Measurements from ENCODE around the gene TULP1. TPM values are rescaled to one million over a fixed set of nuclear protein-coding genes. Genes with fewer than 3 reads are reported as not detected.
A peak's percentile ranks its signal among the peaks of the same experiment; 100 is the strongest.

TULP1 gene
- polyA plus RNA-seq, 1 donor: 1.2 TPM

- H3K36me3 ChIP-seq (ENCODE audit: control insufficient read depth, insufficient read depth, low read length): no peaks in the 10 kb centered on the region
- no CpG with 5 or more reads among the region's 32 CpGs for WGBS (ENCODE audit: insufficient coverage, low lambda C conversion rate)
- no peaks in the 10 kb centered on the region for H3K9me3 ChIP-seq (ENCODE audit: control insufficient read depth, low read depth, low read length)
- H3K27me3 ChIP-seq (ENCODE audit: control insufficient read depth, insufficient read depth, low read length): peaks cover 44% of the 10 kb centered on the region
- DNase-seq: no peak
- H3K27ac ChIP-seq (ENCODE audit: low read length): no peak overlapping the region
- H3K4me1 ChIP-seq (ENCODE audit: control insufficient read depth, insufficient read depth, low read length): peaks cover 3% of the 10 kb centered on the region
- H3K4me3 ChIP-seq (ENCODE audit: low read length): peak overlapping the region; percentile 24
Observed at GRCh38 chr6:35511562-35511941, 1.1 kb downstream of the TULP1 start.

GRCh38 chr6:35510916-35511561, 1.7 kb downstream of the TULP1 start:
- Histone ChIP-seq H3K27ac (ENCODE audit: low read length) (no peak overlapping the region), H3K36me3 (ENCODE audit: control insufficient read depth, insufficient read depth, low read length) (no peaks in the 10 kb centered on the region), H3K9me3 (ENCODE audit: control insufficient read depth, low read depth, low read length) (peaks cover 1% of the 10 kb centered on the region), H3K27me3 (ENCODE audit: control insufficient read depth, insufficient read depth, low read length) (peaks cover 47% of the 10 kb centered on the region), H3K4me3 (ENCODE audit: low read length) (peak overlapping the region; percentile 24), H3K4me1 (ENCODE audit: control insufficient read depth, insufficient read depth, low read length) (peaks cover 5% of the 10 kb centered on the region)
- no peak for DNase-seq
- WGBS (ENCODE audit: insufficient coverage, low lambda C conversion rate): 80% methylated on average over 1 of the region's 7 CpGs

- Histone ChIP-seq H3K9me3 (ENCODE audit: control insufficient read depth, low read depth, low read length) (peaks cover 5% of the 10 kb centered on the region), H3K4me1 (ENCODE audit: control insufficient read depth, insufficient read depth, low read length) (peaks cover 6% of the 10 kb centered on the region), H3K27ac (ENCODE audit: low read length) (no peak overlapping the region), H3K4me3 (ENCODE audit: low read length) (no peak overlapping the region), H3K27me3 (ENCODE audit: control insufficient read depth, insufficient read depth, low read length) (peaks cover 59% of the 10 kb centered on the region), H3K36me3 (ENCODE audit: control insufficient read depth, insufficient read depth, low read length) (no peaks in the 10 kb centered on the region)
- 50% methylated on average over 2 of the region's 5 CpGs for WGBS (ENCODE audit: insufficient coverage, low lambda C conversion rate)
- DNase-seq: no peak
Observed at GRCh38 chr6:35508542-35508941, 4.2 kb downstream of the TULP1 start.

GRCh38 chr6:35508027-35508426, 4.7 kb downstream of the TULP1 start:
- Histone ChIP-seq H3K4me3 (ENCODE audit: low read length) (no peak overlapping the region), H3K36me3 (ENCODE audit: control insufficient read depth, insufficient read depth, low read length) (no peaks in the 10 kb centered on the region), H3K27ac (ENCODE audit: low read length) (no peak overlapping the region), H3K9me3 (ENCODE audit: control insufficient read depth, low read depth, low read length) (peaks cover 5% of the 10 kb centered on the region), H3K4me1 (ENCODE audit: control insufficient read depth, insufficient read depth, low read length) (peaks cover 6% of the 10 kb centered on the region), H3K27me3 (ENCODE audit: control insufficient read depth, insufficient read depth, low read length) (peaks cover 61% of the 10 kb centered on the region)
- no CpG with 5 or more reads among the region's 2 CpGs for WGBS (ENCODE audit: insufficient coverage, low lambda C conversion rate)
- no peak for DNase-seq

GRCh38 chr6:35507221-35507620, 5.5 kb downstream of the TULP1 start:
- H3K4me1 ChIP-seq (ENCODE audit: control insufficient read depth, insufficient read depth, low read length): peaks cover 6% of the 10 kb centered on the region
- WGBS (ENCODE audit: insufficient coverage, low lambda C conversion rate): no CpG with 5 or more reads among the region's 2 CpGs
- peaks cover 55% of the 10 kb centered on the region for H3K27me3 ChIP-seq (ENCODE audit: control insufficient read depth, insufficient read depth, low read length)
- H3K4me3 ChIP-seq (ENCODE audit: low read length): no peak overlapping the region
- H3K9me3 ChIP-seq (ENCODE audit: control insufficient read depth, low read depth, low read length): peaks cover 5% of the 10 kb centered on the region
- no peak overlapping the region for H3K27ac ChIP-seq (ENCODE audit: low read length)
- H3K36me3 ChIP-seq (ENCODE audit: control insufficient read depth, insufficient read depth, low read length): no peaks in the 10 kb centered on the region
- no peak for DNase-seq

- H3K36me3 ChIP-seq (ENCODE audit: control insufficient read depth, insufficient read depth, low read length): no peaks in the 10 kb centered on the region
- no peak overlapping the region for H3K4me3 ChIP-seq (ENCODE audit: low read length)
- H3K27me3 ChIP-seq (ENCODE audit: control insufficient read depth, insufficient read depth, low read length): peaks cover 50% of the 10 kb centered on the region
- peaks cover 5% of the 10 kb centered on the region for H3K9me3 ChIP-seq (ENCODE audit: control insufficient read depth, low read depth, low read length)
- H3K4me1 ChIP-seq (ENCODE audit: control insufficient read depth, insufficient read depth, low read length): peaks cover 5% of the 10 kb centered on the region
- no peak overlapping the region for H3K27ac ChIP-seq (ENCODE audit: low read length)
- DNase-seq: no peak
- WGBS (ENCODE audit: insufficient coverage, low lambda C conversion rate): no CpG with 5 or more reads among the region's 3 CpGs
Observed at GRCh38 chr6:35506536-35506935, 6.2 kb downstream of the TULP1 start.

- 40% methylated on average over 2 of the region's 21 CpGs for WGBS (ENCODE audit: insufficient coverage, low lambda C conversion rate)
- Histone ChIP-seq H3K4me3 (ENCODE audit: low read length) (no peak overlapping the region), H3K36me3 (ENCODE audit: control insufficient read depth, insufficient read depth, low read length) (no peaks in the 10 kb centered on the region), H3K27ac (ENCODE audit: low read length) (no peak overlapping the region), H3K27me3 (ENCODE audit: control insufficient read depth, insufficient read depth, low read length) (peaks cover 45% of the 10 kb centered on the region), H3K4me1 (ENCODE audit: control insufficient read depth, insufficient read depth, low read length) (peaks cover 3% of the 10 kb centered on the region), H3K9me3 (ENCODE audit: control insufficient read depth, low read depth, low read length) (peaks cover 5% of the 10 kb centered on the region)
- DNase-seq: no peak
Observed at GRCh38 chr6:35505999-35506412, 6.7 kb downstream of the TULP1 start.

- H3K36me3 ChIP-seq (ENCODE audit: control insufficient read depth, insufficient read depth, low read length): no peaks in the 10 kb centered on the region
- peaks cover 6% of the 10 kb centered on the region for H3K4me1 ChIP-seq (ENCODE audit: control insufficient read depth, insufficient read depth, low read length)
- peaks cover 34% of the 10 kb centered on the region for H3K27me3 ChIP-seq (ENCODE audit: control insufficient read depth, insufficient read depth, low read length)
- no CpG with 5 or more reads among the region's 15 CpGs for WGBS (ENCODE audit: insufficient coverage, low lambda C conversion rate)
- DNase-seq: no peak
- no peak overlapping the region for H3K4me3 ChIP-seq (ENCODE audit: low read length)
- H3K27ac ChIP-seq (ENCODE audit: low read length): no peak overlapping the region
- H3K9me3 ChIP-seq (ENCODE audit: control insufficient read depth, low read depth, low read length): peaks cover 5% of the 10 kb centered on the region
Observed at GRCh38 chr6:35503534-35503933, 9.2 kb downstream of the TULP1 start.

- Histone ChIP-seq H3K27me3 (ENCODE audit: control insufficient read depth, insufficient read depth, low read length) (peaks cover 35% of the 10 kb centered on the region), H3K36me3 (ENCODE audit: control insufficient read depth, insufficient read depth, low read length) (no peaks in the 10 kb centered on the region), H3K9me3 (ENCODE audit: control insufficient read depth, low read depth, low read length) (peaks cover 10% of the 10 kb centered on the region), H3K4me1 (ENCODE audit: control insufficient read depth, insufficient read depth, low read length) (peaks cover 15% of the 10 kb centered on the region), H3K27ac (ENCODE audit: low read length) (no peak overlapping the region), H3K4me3 (ENCODE audit: low read length) (no peak overlapping the region)
- no peak for DNase-seq
- WGBS (ENCODE audit: insufficient coverage, low lambda C conversion rate): no CpG with 5 or more reads among the region's 2 CpGs
Observed at GRCh38 chr6:35501784-35502183, 10.9 kb downstream of the TULP1 start.

- Histone ChIP-seq H3K36me3 (ENCODE audit: control insufficient read depth, insufficient read depth, low read length) (no peaks in the 10 kb centered on the region), H3K4me1 (ENCODE audit: control insufficient read depth, insufficient read depth, low read length) (peaks cover 12% of the 10 kb centered on the region), H3K4me3 (ENCODE audit: low read length) (no peak overlapping the region), H3K27me3 (ENCODE audit: control insufficient read depth, insufficient read depth, low read length) (peaks cover 26% of the 10 kb centered on the region), H3K27ac (ENCODE audit: low read length) (no peak overlapping the region), H3K9me3 (ENCODE audit: control insufficient read depth, low read depth, low read length) (peaks cover 6% of the 10 kb centered on the region)
- DNase-seq: peak in 1 of 2 donors; percentile 60
- no CpG with 5 or more reads among the region's 6 CpGs for WGBS (ENCODE audit: insufficient coverage, low lambda C conversion rate)
Observed at GRCh38 chr6:35500782-35501181, 11.9 kb downstream of the TULP1 start.

- H3K27me3 ChIP-seq (ENCODE audit: control insufficient read depth, insufficient read depth, low read length): peaks cover 21% of the 10 kb centered on the region
- no peak overlapping the region for H3K27ac ChIP-seq (ENCODE audit: low read length)
- WGBS (ENCODE audit: insufficient coverage, low lambda C conversion rate): no CpG with 5 or more reads among the region's 4 CpGs
- H3K4me3 ChIP-seq (ENCODE audit: low read length): no peak overlapping the region
- H3K4me1 ChIP-seq (ENCODE audit: control insufficient read depth, insufficient read depth, low read length): peaks cover 22% of the 10 kb centered on the region
- H3K9me3 ChIP-seq (ENCODE audit: control insufficient read depth, low read depth, low read length): peaks cover 5% of the 10 kb centered on the region
- no peak for DNase-seq
- no peaks in the 10 kb centered on the region for H3K36me3 ChIP-seq (ENCODE audit: control insufficient read depth, insufficient read depth, low read length)
Observed at GRCh38 chr6:35499372-35499771, 13.3 kb downstream of the TULP1 start.
